Sigmoid colon (tissue), 7 donors: ENCODE results near the gene GARNL3. TPM values are rescaled to one million over a fixed set of nuclear protein-coding genes. Genes with fewer than 3 reads are reported as not detected.

ENCODE experiments used
- DNase-seq: peaks from one replicate; pipeline ENCODE4 v3.0.0-alpha.2; 2019
- H3K27ac ChIP-seq, 4 donors: fragments of 200-600 bp; sonication (generic); one replicate each; pipeline ENCODE4 v1.5.1; 2016 to 2019; ENCODE audit warnings: mild to moderate bottlenecking in 1 of 4
- H3K27me3 ChIP-seq, 3 donors: fragments of 200-600 bp; sonication (generic); one replicate each; pipeline ENCODE4 v1.5.1; 2019; ENCODE audit warnings: mild to moderate bottlenecking in 1 of 3
- H3K36me3 ChIP-seq, 4 donors: fragments of 200-600 bp; sonication (generic); one replicate each; pipeline ENCODE4 v1.5.1; 2016 to 2019
- H3K4me1 ChIP-seq, 4 donors: fragments of 200-600 bp; sonication (generic); one replicate each; pipeline ENCODE4 v1.5.1; 2017 to 2019
- H3K4me3 ChIP-seq, 4 donors: fragments of 200-600 bp; sonication (generic); one replicate each; pipeline ENCODE4 v1.5.1; 2017 to 2019; ENCODE audit warnings: mild to moderate bottlenecking in 2 of 4, moderate library complexity in 1 of 4
- H3K9me3 ChIP-seq, 4 donors: fragments of 200-600 bp in 3 of 4; sonication (generic) in 3 of 4; one replicate each; pipeline versions ENCODE4 v1.5.1 to v1.6.1; 2013 to 2019
- EP300 ChIP-seq, 4 donors: sonication (generic); formaldehyde crosslinking; IDR thresholded peaks; one replicate each; pipeline ENCODE4 v1.6.1; 2017; ENCODE audit warnings: antibody characterized with exemption in 4 of 4
- POLR2A ChIP-seq, 2 donors: fragments of 450-650 bp; IDR thresholded peaks; one replicate each; pipeline ENCODE4 v1.6.1; 2016; ENCODE audit warnings: antibody characterized with exemption in 2 of 2, mild to moderate bottlenecking in 2 of 2, moderate library complexity in 2 of 2
- POLR2AphosphoS5 ChIP-seq, 4 donors: sonication (generic); formaldehyde crosslinking; IDR thresholded peaks; one replicate each; pipeline ENCODE4 v1.6.1; 2017; ENCODE audit warnings: antibody characterized with exemption in 4 of 4
- WGBS, 2 donors: extraction: QIAGEN DNeasy Blood & Tissue Kit; methylation state at CpG; one replicate each; pipeline ENCODE4 v1.1.7; 2013; 5-methylcytosine and 5-hydroxymethylcytosine counted together
- intact Hi-C: fragments of 100-400 bp; cut with DNase I; formaldehyde crosslinking; loops from one replicate; pipeline ENCODE4 v1.15.1; 2023
- polyA plus RNA-seq, 3 donors: library from polyadenylated mRNA; stranded (reverse); fragments of 200-250 nt; gene quantifications; one replicate each; pipeline ENCODE4 v1.2.3, GENCODE V29; 2013
- total RNA-seq, 4 donors: library from RNA; depleted of rRNA; stranded (reverse); fragments of >200 nt; gene quantifications; one replicate each; pipeline ENCODE4 v1.1.0, GENCODE V29; 2016
- TF ChIP-seq, protein P1 (sequence below), 4 experiments: fragments of 450-650 bp in 3 of 4; fragments of 200-600 bp in 1 of 4; IDR thresholded peaks; one replicate each; pipeline ENCODE4 v1.5.1; 2016 to 2019; ENCODE audit warnings: antibody characterized with exemption in 4 of 4, mild to moderate bottlenecking in 3 of 4, moderate library complexity in 2 of 4
- donor health status: healthy with polysubstance abuse.
- donor health status: Bipolar disorder and iron deficiency.
- donor health status: healthy.

Gene GARNL3
- total and polyA plus RNA-seq, 7 donors, result 0.92 to 28.0 (median 10.2) TPM

DNA sequence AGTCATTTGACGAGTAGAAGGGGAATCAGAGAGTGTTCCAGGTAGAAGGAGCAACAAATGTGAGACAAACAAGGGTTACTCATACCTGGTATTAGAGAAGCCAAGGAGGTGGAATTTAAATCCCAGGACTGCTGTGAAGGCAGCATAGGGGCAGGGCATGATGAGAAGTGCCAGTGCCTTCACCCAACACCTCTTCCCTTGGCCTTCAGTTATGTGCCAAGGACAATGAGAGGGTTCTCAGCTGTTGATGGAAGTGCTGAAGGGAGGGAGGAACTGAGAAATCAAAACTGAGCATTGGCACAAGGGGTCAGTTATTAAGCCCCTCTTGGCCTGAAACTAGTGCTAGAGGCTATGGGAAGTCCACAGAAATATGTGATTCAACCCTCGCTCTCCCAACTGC, 50.3 kb downstream of the GARNL3 start:
- Histone ChIP-seq H3K9me3 (no peaks in the 10 kb centered on the region), H3K4me1 (peaks cover 0 to 30% (median 24%) of the 10 kb centered on the region in 4 donors), H3K27ac (no peak overlapping the region), H3K4me3 (no peak overlapping the region), H3K27me3 (no peaks in the 10 kb centered on the region), H3K36me3 (peaks cover 0 to 13% (median 4%) of the 10 kb centered on the region in 4 donors)
- TF ChIP-seq EP300 (IDR thresholded peaks at IDR 0.05), result no peak
- TF ChIP-seq, protein P1, sequence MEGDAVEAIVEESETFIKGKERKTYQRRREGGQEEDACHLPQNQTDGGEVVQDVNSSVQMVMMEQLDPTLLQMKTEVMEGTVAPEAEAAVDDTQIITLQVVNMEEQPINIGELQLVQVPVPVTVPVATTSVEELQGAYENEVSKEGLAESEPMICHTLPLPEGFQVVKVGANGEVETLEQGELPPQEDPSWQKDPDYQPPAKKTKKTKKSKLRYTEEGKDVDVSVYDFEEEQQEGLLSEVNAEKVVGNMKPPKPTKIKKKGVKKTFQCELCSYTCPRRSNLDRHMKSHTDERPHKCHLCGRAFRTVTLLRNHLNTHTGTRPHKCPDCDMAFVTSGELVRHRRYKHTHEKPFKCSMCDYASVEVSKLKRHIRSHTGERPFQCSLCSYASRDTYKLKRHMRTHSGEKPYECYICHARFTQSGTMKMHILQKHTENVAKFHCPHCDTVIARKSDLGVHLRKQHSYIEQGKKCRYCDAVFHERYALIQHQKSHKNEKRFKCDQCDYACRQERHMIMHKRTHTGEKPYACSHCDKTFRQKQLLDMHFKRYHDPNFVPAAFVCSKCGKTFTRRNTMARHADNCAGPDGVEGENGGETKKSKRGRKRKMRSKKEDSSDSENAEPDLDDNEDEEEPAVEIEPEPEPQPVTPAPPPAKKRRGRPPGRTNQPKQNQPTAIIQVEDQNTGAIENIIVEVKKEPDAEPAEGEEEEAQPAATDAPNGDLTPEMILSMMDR (IDR thresholded peaks at IDR 0.05), result no peak
- TF ChIP-seq POLR2AphosphoS5 (IDR thresholded peaks at IDR 0.05), result no peak
- TF ChIP-seq POLR2A (IDR thresholded peaks at IDR 0.05), result no peak
- WGBS, 2 donors, result 91 to 97% methylated on average over 2 of the region's 2 CpGs
- intact Hi-C loops, result no loop called here
- no peak for DNase-seq

DNA sequence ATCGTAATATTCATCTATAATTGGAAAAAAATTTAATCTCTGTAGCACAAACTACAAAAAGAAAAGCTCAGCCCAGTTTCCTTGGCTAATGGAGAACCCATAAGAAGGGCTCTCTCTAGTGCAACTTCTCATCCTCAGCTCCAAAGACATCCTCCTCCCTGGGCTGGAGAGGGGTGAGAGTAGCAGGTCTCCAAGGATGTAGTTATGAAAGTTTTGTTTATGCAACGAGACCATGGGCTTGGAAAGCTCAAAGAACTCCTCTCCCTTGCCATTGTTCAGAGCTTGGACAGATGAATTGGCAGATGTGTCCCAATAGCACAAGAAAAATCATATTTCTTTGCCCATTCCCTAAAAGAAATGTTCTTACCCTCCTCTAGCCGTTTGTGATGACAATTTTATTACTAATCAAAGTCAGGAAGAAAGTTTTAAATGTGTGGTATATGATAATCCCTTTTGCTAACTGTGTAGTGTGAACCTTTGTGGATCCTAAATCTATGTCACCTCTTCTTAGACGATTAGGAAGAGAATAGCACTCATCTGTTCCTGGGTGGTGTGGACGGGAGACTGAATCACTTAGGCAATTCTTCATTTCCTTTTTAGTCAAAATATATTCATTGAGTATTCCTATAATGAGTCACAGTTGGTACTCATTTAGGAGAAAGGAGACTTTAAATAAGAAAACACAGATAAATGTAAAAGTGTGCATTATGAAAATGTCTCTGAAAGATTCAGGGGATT, 52.2 kb downstream of the GARNL3 start:
- Histone ChIP-seq H3K36me3 (peaks cover 0 to 19% (median 4%) of the 10 kb centered on the region in 4 donors), H3K27me3 (no peaks in the 10 kb centered on the region), H3K4me3 (no peak overlapping the region), H3K27ac (peak overlapping the region in 1 of 4 donors; percentile 35), H3K9me3 (no peaks in the 10 kb centered on the region), H3K4me1 (peaks cover 0 to 20% (median 14%) of the 10 kb centered on the region in 4 donors)
- TF ChIP-seq, protein P1 (IDR thresholded peaks at IDR 0.05), result no peak
- no peak for TF ChIP-seq POLR2AphosphoS5 (IDR thresholded peaks at IDR 0.05)
- TF ChIP-seq EP300 (IDR thresholded peaks at IDR 0.05), result no peak
- no peak for TF ChIP-seq POLR2A (IDR thresholded peaks at IDR 0.05)
- intact Hi-C loops, result no loop called here
- no peak for DNase-seq
- 75 to 79% methylated on average over 5 of the region's 5 CpGs for WGBS, 2 donors

DNA sequence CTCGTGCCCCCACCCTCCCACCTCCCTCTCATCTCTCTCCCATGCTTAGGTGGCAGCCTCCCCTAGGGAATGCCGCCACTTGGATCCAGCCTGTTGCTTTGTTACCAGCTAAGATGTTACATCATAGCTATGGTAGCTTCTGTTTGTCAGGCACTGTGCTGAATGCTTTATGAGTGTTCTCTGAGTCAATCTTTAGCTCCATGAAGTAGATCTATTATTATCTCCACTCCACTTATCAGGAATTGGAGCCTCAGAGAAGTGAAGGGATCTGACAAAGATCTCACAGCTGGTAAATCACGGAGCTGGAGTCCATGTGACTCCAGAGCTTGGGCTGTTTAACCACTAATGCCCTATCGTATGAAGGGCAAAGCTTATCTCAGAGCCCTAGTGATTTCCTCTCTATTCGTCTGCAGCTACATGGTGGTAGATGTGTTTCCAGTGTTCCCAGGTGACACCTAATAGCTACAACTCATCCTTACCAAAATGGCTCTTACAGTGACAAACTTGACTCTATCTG, 54.1 kb downstream of the GARNL3 start:
- Histone ChIP-seq H3K9me3 (no peaks in the 10 kb centered on the region), H3K4me1 (peaks cover 0 to 17% (median 12%) of the 10 kb centered on the region in 4 donors), H3K27ac (peak overlapping the region in 3 of 4 donors; percentile 3 to 39 (median 33)), H3K27me3 (no peaks in the 10 kb centered on the region), H3K4me3 (no peak overlapping the region), H3K36me3 (peaks cover 0 to 18% (median 4%) of the 10 kb centered on the region in 4 donors)
- TF ChIP-seq POLR2A (IDR thresholded peaks at IDR 0.05) (no peak), POLR2AphosphoS5 (IDR thresholded peaks at IDR 0.05) (no peak), EP300 (IDR thresholded peaks at IDR 0.05) (no peak)
- TF ChIP-seq, protein P1 (IDR thresholded peaks at IDR 0.05), result no peak
- WGBS, 2 donors, result 79 to 88% methylated on average over 5 of the region's 5 CpGs
- intact Hi-C loops, result no loop called here
- no peak for DNase-seq

DNA sequence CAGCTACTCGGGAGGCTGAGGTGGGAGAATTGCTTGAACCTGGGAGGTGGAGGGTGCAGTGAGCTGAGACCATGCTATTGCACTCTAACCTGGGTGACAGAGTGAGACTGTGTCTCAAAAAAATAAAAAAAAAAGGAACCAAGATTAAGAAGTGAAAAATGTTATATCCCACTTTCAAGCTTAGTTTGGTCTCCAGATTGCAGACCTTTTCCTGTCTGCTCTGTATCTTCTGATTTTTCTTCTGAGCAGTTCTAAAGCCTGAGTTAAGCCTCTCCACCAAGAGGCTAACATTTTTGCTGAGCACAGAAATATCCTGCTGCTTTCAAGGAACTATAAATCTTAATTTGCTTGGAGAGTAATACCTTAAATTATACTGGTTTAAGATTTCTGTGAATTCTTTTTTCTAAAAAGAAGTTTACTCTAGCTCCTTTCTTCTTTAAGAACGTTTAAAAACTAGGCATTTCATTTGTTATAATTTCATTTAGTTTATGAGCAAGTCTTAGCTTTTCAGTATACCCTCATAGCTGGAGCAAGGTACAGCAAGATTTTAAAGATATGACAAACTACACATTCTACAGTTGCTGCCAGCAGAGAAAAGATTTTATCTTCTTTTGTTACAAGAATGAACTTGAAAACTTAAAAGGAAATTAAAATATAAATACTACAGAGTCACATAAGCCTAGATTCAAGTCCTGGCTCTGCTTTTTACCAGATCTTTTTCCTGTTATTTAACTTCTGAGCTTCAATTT, 55.0 kb downstream of the GARNL3 start:
- intact Hi-C loops, result no loop called here
- peak overlapping the region in 1 of 4 donors; percentile 39 for H3K27ac ChIP-seq

More for the DNA sequence above, 55.0 kb downstream of the GARNL3 start:
- 54 to 70% methylated on average over 2 of the region's 2 CpGs for WGBS, 2 donors
- H3K27me3 ChIP-seq, result no peaks in the 10 kb centered on the region
- H3K36me3 ChIP-seq, result peaks cover 0 to 13% (median 0%) of the 10 kb centered on the region in 4 donors
- no peak for TF ChIP-seq POLR2A (IDR thresholded peaks at IDR 0.05)
- TF ChIP-seq EP300 (IDR thresholded peaks at IDR 0.05), result no peak
- TF ChIP-seq, protein P1 (IDR thresholded peaks at IDR 0.05), result no peak
- TF ChIP-seq POLR2AphosphoS5 (IDR thresholded peaks at IDR 0.05), result no peak
- peaks cover 0 to 17% (median 12%) of the 10 kb centered on the region in 4 donors for H3K4me1 ChIP-seq
- no peak for DNase-seq
- H3K4me3 ChIP-seq, result no peak overlapping the region
- no peaks in the 10 kb centered on the region for H3K9me3 ChIP-seq
